Heart left ventricle (tissue), 16 donors: ENCODE results near the gene TMEM198. TPM values are rescaled to one million over a fixed set of nuclear protein-coding genes. Genes with fewer than 3 reads are reported as not detected.
A peak's percentile ranks its signal among the peaks of the same experiment; 100 is the strongest.

Experiments used
- ATAC-seq, 4 donors: fragments of 200-7000 bp; cut with Tn5 transposase; one replicate each; pipeline ENCODE4 v1.9.1; 2020 to 2022; ENCODE audit warnings: moderate library complexity in 4 of 4, mild to moderate bottlenecking in 3 of 4, moderate number of reproducible peaks in 1 of 4
- DNase-seq, 5 donors: peaks; one replicate each; pipeline ENCODE4 v3.0.0-alpha.2; 2020
- H3K27ac ChIP-seq, 12 donors: fragments of 200-600 bp; sonication (generic) in 4 of 12; one replicate each; pipeline versions ENCODE4 v1.5.0 to v1.8.0; 2016 to 2022; ENCODE audit warnings: mild to moderate bottlenecking in 2 of 12
- H3K27me3 ChIP-seq, 9 donors: fragments of 200-600 bp; sonication (generic) in 2 of 9; one replicate each; pipeline versions ENCODE4 v1.5.1 to v1.8.0; 2016 to 2022; ENCODE audit warnings: mild to moderate bottlenecking in 3 of 9
- H3K36me3 ChIP-seq, 9 donors: fragments of 200-600 bp; sonication (generic) in 2 of 9; one replicate each; pipeline versions ENCODE4 v1.5.0 to v1.8.0; 2018 to 2022; ENCODE audit warnings: mild to moderate bottlenecking in 2 of 9
- H3K4me1 ChIP-seq, 12 donors: fragments of 200-600 bp; sonication (generic) in 4 of 12; one replicate each; pipeline versions ENCODE4 v1.5.0 to v1.8.0; 2016 to 2022; ENCODE audit warnings: mild to moderate bottlenecking in 3 of 12
- H3K4me3 ChIP-seq, 12 donors: fragments of 200-600 bp; sonication (generic) in 4 of 12; one replicate each; pipeline versions ENCODE4 v1.5.0 to v1.8.0; 2017 to 2022; ENCODE audit warnings: mild to moderate bottlenecking in 9 of 12, moderate library complexity in 4 of 12
- H3K9me3 ChIP-seq, 12 donors: fragments of 200-600 bp; sonication (generic) in 4 of 12; one replicate each; pipeline versions ENCODE4 v1.5.0 to v1.8.0; 2016 to 2022; ENCODE audit warnings: mild to moderate bottlenecking in 1 of 12
- POLR2A ChIP-seq, 2 donors: fragments of 450-650 bp; IDR thresholded peaks; one replicate each; pipeline ENCODE4 v1.6.1; 2017; ENCODE audit warnings: antibody characterized with exemption in 2 of 2, mild to moderate bottlenecking in 2 of 2, moderate library complexity in 2 of 2
- WGBS, 4 donors: extraction: QIAGEN DNeasy Blood & Tissue Kit in 2 of 4; methylation state at CpG; one replicate each; pipeline versions ENCODE4 v1.1.5 to v1.1.7; 2013 to 2018; 5-methylcytosine and 5-hydroxymethylcytosine counted together
- intact Hi-C, 10 donors: fragments of 100-400 bp; cut with DNase I; formaldehyde crosslinking; loops; one replicate each; pipeline versions ENCODE4 v1.11.1 to v1.14.2; 2022
- polyA plus RNA-seq, 2 donors: library from polyadenylated mRNA; stranded (reverse); fragments of 200-250 nt; gene quantifications; one replicate each; pipeline ENCODE4 v1.2.3, GENCODE V29; 2013
- total RNA-seq, 9 donors: library from RNA; depleted of rRNA in 2 of 9; stranded (reverse); fragments of >200 nt in 2 of 9; fragmentation: NEBNext Ultra II Directional in 3 of 9; extraction: Animal tissue kit (Norgen Biotek cat#: 25700) in 3 of 9; gene quantifications; one replicate each; pipeline versions ENCODE4 v1.1.0 to v1.2.4, GENCODE V29; 2016 to 2023
- TF ChIP-seq, protein P1 (sequence below), 12 donors: fragments of 200-600 bp; sonication (generic) in 4 of 12; IDR thresholded peaks; one replicate each; pipeline versions ENCODE4 v1.5.0 to v1.8.0; 2018 to 2022; ENCODE audit warnings: antibody characterized with exemption in 12 of 12, mild to moderate bottlenecking in 5 of 12
- donor health status: ischemic (EF 13 %, LVEDD 7.1; RV severe dilation, severe dysfunction).
- donor health status: healthy with polysubstance abuse.
- donor health status: DM: no; HTN: yes; CAD: no.
- donor health status: DM: no; HTN: no; CAD: no.
- donor health status: ischemic (EF 25% LVEDD 6.9; RV normal size, moderate dysfunction).
- donor health status: ischemic (EF 25% LVEDD 5.7; RV mildly dilated, moderate dysfunction).
- donor health status: healthy.
- donor health status: DM: yes; HTN: yes; CAD: no.
- donor health status: ischemic (EF 35%, LVEDD 5.7; RV mildly dilated, moderate dysfunction).
- donor health status: nonischemic (EF 11% LVEDD 7.7; RV severe dilation, severe dysfunction).
- donor health status: DM: yes; HTN: yes; CAD: no.
- donor health status: PGD.
- donor health status: ischemic (EF 29% LVEDD 5.4; RV normal size, mild dysfunction).
- donor health status: nonischemic (EF 23%, LVEDD 6.1; RV moderate dilation, normal function).

TMEM198 gene
- total and polyA plus RNA-seq, 11 donors, result 0.65 to 10.2 (median 2.3) TPM

DNA sequence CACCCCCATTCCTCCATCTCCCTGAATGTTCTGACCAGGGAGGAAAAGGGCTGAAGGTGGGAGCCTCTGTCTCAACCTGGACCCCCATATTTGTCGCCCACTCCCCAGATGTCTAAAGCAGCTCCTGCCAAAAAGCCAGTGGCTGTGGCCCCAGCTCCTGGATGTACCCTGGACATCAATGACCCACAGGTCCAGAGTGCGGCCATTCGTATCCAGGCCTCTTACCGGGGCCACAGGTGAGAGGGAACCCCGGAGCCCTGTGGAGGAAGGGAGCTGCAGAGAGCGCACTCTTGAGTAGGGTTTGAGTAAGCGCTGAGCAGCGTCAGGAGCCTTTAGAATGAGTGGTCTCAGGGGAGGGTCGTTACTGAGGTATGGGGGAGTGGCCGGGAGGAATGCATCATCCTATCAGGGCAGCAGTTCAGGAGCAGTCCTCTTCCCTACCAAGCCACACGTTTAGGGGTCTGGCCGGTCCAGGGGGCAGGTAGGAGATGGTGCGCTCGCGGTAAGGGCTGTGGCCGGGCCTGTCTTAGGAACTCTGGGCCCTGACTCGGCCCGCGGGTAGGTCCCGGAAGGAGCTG is 47.5 kb upstream of the TMEM198 start:
- Histone ChIP-seq H3K4me3 (peak overlapping the region in 2 of 12 donors; percentile 78 to 89), H3K9me3 (no peaks in the 10 kb centered on the region), H3K4me1 (peaks cover 0 to 59% (median 37%) of the 10 kb centered on the region in 12 donors), H3K36me3 (peaks cover 0 to 10% (median under 1%) of the 10 kb centered on the region in 9 donors), H3K27ac (peak overlapping the region in 7 of 12 donors; percentile 17 to 100 (median 61)), H3K27me3 (peaks cover 0 to 41% (median 0%) of the 10 kb centered on the region in 9 donors)
- intact Hi-C loops, result loop anchor here in 1 of 10 donors (5.0 kb wide), 1 partner anchor 36 kb away; no protein-coding TSS in a partner anchor
- ATAC-seq (no peak), DNase-seq (no peak)
- WGBS, 4 donors, result 45 to 62% (median 49%) methylated on average over 19 to 20 of the region's 20 CpGs
- no peak for TF ChIP-seq POLR2A (IDR thresholded peaks at IDR 0.05)
- TF ChIP-seq, protein P1, sequence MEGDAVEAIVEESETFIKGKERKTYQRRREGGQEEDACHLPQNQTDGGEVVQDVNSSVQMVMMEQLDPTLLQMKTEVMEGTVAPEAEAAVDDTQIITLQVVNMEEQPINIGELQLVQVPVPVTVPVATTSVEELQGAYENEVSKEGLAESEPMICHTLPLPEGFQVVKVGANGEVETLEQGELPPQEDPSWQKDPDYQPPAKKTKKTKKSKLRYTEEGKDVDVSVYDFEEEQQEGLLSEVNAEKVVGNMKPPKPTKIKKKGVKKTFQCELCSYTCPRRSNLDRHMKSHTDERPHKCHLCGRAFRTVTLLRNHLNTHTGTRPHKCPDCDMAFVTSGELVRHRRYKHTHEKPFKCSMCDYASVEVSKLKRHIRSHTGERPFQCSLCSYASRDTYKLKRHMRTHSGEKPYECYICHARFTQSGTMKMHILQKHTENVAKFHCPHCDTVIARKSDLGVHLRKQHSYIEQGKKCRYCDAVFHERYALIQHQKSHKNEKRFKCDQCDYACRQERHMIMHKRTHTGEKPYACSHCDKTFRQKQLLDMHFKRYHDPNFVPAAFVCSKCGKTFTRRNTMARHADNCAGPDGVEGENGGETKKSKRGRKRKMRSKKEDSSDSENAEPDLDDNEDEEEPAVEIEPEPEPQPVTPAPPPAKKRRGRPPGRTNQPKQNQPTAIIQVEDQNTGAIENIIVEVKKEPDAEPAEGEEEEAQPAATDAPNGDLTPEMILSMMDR (IDR thresholded peaks at IDR 0.05), result no peak

DNA sequence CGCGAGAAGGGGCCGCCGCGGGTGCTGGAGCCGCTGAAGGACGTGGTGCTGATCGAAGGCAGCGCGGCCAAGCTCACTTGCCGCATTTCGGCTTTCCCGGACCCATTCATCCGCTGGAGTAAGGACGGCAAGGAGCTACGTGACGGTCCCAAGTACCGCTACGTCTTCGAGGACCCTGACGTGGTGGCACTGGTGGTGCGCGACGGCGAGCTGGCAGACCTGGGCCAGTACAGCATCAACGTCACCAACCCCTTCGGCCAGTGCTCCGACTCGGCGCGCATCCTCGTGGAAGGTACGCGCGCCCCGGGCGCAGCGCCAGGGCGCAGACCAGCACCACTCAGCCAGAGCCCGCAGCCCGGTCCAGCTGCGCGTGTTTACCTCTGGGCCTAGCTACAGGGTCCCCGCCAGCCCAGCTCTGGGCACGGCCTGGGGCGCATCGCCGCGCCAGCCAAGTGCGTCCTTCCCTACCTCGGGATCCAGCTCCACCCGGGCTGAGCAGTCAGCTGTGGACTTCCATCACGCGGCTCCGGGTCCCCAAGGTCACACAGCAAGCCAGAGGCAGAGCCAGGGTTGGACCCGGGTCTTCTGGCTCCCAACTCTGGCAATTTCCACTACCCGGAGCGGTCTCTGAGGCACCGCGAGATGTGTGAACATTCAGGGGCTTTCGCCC is 46.9 kb upstream of the TMEM198 start:
- ATAC-seq, result no peak
- WGBS, 4 donors, result 29 to 52% (median 39%) methylated on average over 29 to 61 of the region's 61 CpGs

DNA sequence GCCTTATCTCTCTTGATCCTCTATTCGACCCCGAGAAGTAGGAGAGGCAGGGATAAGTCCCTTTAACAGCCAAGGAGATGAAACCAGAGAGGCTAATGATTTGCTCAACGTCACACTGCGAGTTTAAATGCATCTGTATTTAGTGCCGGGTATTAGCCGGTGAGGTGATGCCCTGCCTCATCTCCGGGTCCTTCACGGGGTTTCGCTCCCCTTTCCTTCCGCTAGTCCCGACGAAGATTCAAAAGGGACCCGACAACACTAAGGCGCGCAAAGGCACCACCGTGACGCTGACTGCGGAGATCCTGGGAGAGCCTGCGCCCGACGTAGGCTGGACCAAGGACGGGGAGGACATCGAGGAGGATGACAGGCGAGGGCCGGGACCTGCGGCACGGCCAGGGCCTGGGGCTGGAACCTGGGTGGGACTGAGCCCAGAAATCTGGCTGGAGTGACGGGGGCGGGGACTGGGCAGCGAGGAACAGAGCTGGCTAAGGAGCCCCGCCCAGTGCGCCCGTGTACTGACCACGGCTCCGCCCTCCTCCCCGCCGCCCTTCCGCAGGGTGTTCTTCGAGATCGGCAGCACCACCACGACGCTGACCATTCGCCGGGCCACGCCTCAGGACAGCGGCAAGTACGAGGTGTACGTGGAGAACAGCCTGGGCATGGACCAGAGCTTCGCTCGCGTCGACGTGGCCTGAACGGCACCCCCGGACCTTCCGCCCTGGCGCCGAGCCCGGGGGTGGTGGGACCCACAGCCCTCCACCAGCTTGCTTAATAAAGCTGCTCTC is 46.1 kb upstream of the TMEM198 start:
- peak; percentile 72 to 85 (median 84) for ATAC-seq
- peak overlapping the region; percentile 35 to 89 (median 78) for H3K4me3 ChIP-seq
- peaks cover 0 to 50% (median 35%) of the 10 kb centered on the region in 12 donors for H3K4me1 ChIP-seq
- intact Hi-C loops, result loop anchor here in 3 of 10 donors (1.0 to 5.0 kb wide), 3 partner anchors 35 to 101 kb away; no protein-coding TSS in a partner anchor
- H3K9me3 ChIP-seq, result no peaks in the 10 kb centered on the region
- peak; percentile 90 to 96 (median 96) for DNase-seq
- TF ChIP-seq POLR2A (IDR thresholded peaks at IDR 0.05), result peak; percentile 0 to 86
- TF ChIP-seq, protein P1 (IDR thresholded peaks at IDR 0.05), result no peak
- H3K27me3 ChIP-seq, result peaks cover 0 to 41% (median 0%) of the 10 kb centered on the region in 9 donors
- H3K36me3 ChIP-seq, result peaks cover 0 to 13% (median 8%) of the 10 kb centered on the region in 9 donors
- peak overlapping the region; percentile 94 to 100 (median 98) for H3K27ac ChIP-seq
- 7 to 30% (median 12%) methylated on average over 26 to 59 of the region's 59 CpGs for WGBS, 4 donors

More for the DNA sequence above, 46.9 kb upstream of the TMEM198 start:
- H3K27me3 ChIP-seq, result peaks cover 0 to 41% (median 0%) of the 10 kb centered on the region in 9 donors
- H3K36me3 ChIP-seq, result peaks cover 0 to 10% (median 4%) of the 10 kb centered on the region in 9 donors
- H3K27ac ChIP-seq, result peak overlapping the region in 9 of 12 donors; percentile 94 to 100 (median 98)
- intact Hi-C loops, result loop anchor here in 1 of 10 donors (5.0 kb wide), 1 partner anchor 35 kb away; no protein-coding TSS in a partner anchor
- H3K9me3 ChIP-seq, result no peaks in the 10 kb centered on the region
- DNase-seq, result no peak
- peak overlapping the region in 10 of 12 donors; percentile 63 to 89 (median 78) for H3K4me3 ChIP-seq
- no peak for TF ChIP-seq POLR2A (IDR thresholded peaks at IDR 0.05)
- TF ChIP-seq, protein P1 (IDR thresholded peaks at IDR 0.05), result no peak
- H3K4me1 ChIP-seq, result peaks cover 0 to 53% (median 35%) of the 10 kb centered on the region in 12 donors
